ENCODE data around the gene ATXN1.

DNA sequence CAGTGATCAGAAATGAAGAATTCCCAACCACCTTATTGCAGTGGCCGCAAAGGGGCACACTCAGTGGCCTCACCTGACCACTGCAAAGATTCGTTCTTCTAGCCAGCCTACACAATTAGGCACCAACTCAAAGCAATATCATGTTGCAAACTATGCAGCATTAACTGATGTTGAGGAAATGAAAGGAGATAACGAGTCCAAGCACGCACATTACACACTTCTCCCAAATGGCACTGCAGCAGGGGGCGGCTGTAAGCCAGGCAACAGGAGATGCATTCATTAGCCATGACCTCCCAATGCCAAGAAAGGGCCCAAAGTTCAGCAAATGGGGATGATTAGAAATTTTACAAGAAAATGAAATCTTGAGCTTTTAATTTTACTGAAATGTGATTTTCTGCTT is 39.3 kb downstream of the ATXN1 start:
- TF ChIP-seq EP300 (IDR thresholded peaks at IDR 0.05; ENCODE audit: low read depth) (no peak), POLR2AphosphoS5 (IDR thresholded peaks at IDR 0.05) (no peak)
- TF ChIP-seq, protein P1, sequence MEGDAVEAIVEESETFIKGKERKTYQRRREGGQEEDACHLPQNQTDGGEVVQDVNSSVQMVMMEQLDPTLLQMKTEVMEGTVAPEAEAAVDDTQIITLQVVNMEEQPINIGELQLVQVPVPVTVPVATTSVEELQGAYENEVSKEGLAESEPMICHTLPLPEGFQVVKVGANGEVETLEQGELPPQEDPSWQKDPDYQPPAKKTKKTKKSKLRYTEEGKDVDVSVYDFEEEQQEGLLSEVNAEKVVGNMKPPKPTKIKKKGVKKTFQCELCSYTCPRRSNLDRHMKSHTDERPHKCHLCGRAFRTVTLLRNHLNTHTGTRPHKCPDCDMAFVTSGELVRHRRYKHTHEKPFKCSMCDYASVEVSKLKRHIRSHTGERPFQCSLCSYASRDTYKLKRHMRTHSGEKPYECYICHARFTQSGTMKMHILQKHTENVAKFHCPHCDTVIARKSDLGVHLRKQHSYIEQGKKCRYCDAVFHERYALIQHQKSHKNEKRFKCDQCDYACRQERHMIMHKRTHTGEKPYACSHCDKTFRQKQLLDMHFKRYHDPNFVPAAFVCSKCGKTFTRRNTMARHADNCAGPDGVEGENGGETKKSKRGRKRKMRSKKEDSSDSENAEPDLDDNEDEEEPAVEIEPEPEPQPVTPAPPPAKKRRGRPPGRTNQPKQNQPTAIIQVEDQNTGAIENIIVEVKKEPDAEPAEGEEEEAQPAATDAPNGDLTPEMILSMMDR (IDR thresholded peaks at IDR 0.05), result no peak

Measured in transverse colon (tissue), 4 donors.